Keratinocyte (primary cell): ENCODE results near the gene C19orf73. TPM values are rescaled to one million over a fixed set of nuclear protein-coding genes. Genes with fewer than 3 reads are reported as not detected.

Source experiments
- DNase-seq: peaks from one replicate; pipeline ENCODE4 v3.0.0-alpha.2; 2011; ENCODE audit warnings: low read depth, missing footprints, low spot score
- FAIRE-seq: peaks from 2 replicates; lab custom pipeline; 2011; peaks lifted over from hg19 to GRCh38; lab: Jason Lieb, UNC
- H2AFZ ChIP-seq: 2 replicates; pipeline ENCODE4 v1.6.0; 2012; ENCODE audit warnings: low read length, control low read depth, inconsistent platforms; ENCODE audit not compliant: control insufficient read depth
- H3K27ac ChIP-seq: 2 replicates; pipeline ENCODE4 v1.5.1; 2011; ENCODE audit warnings: low read length; ENCODE audit not compliant: control insufficient read depth, insufficient read depth
- H3K27me3 ChIP-seq: 3 replicates; pipeline ENCODE4 v1.6.0; 2011; ENCODE audit warnings: low read length; ENCODE audit not compliant: control insufficient read depth, insufficient read depth; ENCODE audit errors: extremely low read depth
- H3K36me3 ChIP-seq, 2 experiments: 2 replicates in 1 of 2; 3 replicates in 1 of 2; pipeline ENCODE4 v1.5.1; 2011; ENCODE audit warnings: low read length in 2 of 2, mild to moderate bottlenecking in 1 of 2; ENCODE audit not compliant: control insufficient read depth in 2 of 2, insufficient read depth in 2 of 2; ENCODE audit errors: extremely low read depth in 1 of 2
- H3K4me1 ChIP-seq: 3 replicates; pipeline ENCODE4 v1.5.1; 2011; ENCODE audit warnings: low read length; ENCODE audit not compliant: control insufficient read depth, insufficient read depth; ENCODE audit errors: extremely low read depth
- H3K4me2 ChIP-seq: 3 replicates; pipeline ENCODE4 v1.6.0; 2011; ENCODE audit warnings: low read depth, low read length; ENCODE audit not compliant: control insufficient read depth, insufficient read depth; ENCODE audit errors: extremely low read depth
- H3K4me3 ChIP-seq, 3 experiments: fragments of 200-600 bp in 1 of 3; sonication (generic) in 1 of 3; 2 replicates in 2 of 3; 3 replicates in 1 of 3; pipeline ENCODE4 v1.5.1; 2011 to 2016; ENCODE audit warnings: low read length in 3 of 3, mild to moderate bottlenecking in 3 of 3, control low read depth in 2 of 3, inconsistent platforms in 1 of 3, low read depth in 1 of 3, mixed read lengths in 1 of 3, mixed run types in 1 of 3, moderate library complexity in 1 of 3; ENCODE audit not compliant: control insufficient read depth in 2 of 3, insufficient read depth in 2 of 3; ENCODE audit errors: extremely low read depth in 1 of 3
- H3K79me2 ChIP-seq: 2 replicates; pipeline ENCODE4 v1.6.0; 2012; ENCODE audit warnings: low read length; ENCODE audit not compliant: control insufficient read depth, insufficient read depth
- H3K9ac ChIP-seq: 3 replicates; pipeline ENCODE4 v1.6.0; 2011; ENCODE audit warnings: low read length; ENCODE audit not compliant: control insufficient read depth, insufficient read depth; ENCODE audit errors: extremely low read depth
- H3K9me1 ChIP-seq: 3 replicates; pipeline ENCODE4 v1.6.0; 2011; ENCODE audit warnings: low read length; ENCODE audit not compliant: control insufficient read depth, insufficient read depth; ENCODE audit errors: extremely low read depth
- H3K9me3 ChIP-seq: 2 replicates; pipeline ENCODE4 v1.5.1; 2012; ENCODE audit warnings: low read depth, low read length; ENCODE audit not compliant: control insufficient read depth
- H4K20me1 ChIP-seq: 3 replicates; pipeline ENCODE4 v1.6.0; 2011; ENCODE audit warnings: low read length; ENCODE audit not compliant: control insufficient read depth, insufficient read depth; ENCODE audit errors: extremely low read depth
- EZH2 ChIP-seq: IDR thresholded peaks from one replicate; pipeline ENCODE4 v1.6.1; 2012; ENCODE audit warnings: inconsistent platforms, mild to moderate bottlenecking, low read length, moderate library complexity
- dilution Hi-C: fragments of 300-500 bp; cut with MboI; formaldehyde crosslinking; loops from one replicate; pipeline ENCODE4 v1.7.0; 2020; ENCODE audit warnings: low sequenced_read_pairs; ENCODE audit not compliant: extremely low pct_ligation_motif_present
- polyA plus RNA-seq, 5 experiments: library from polyadenylated mRNA; depleted of rRNA in 3 of 5; stranded (reverse) in 3 of 5; stranded (forward) in 1 of 5; unstranded in 1 of 5; fragments of >200 nt; gene quantifications; 1 replicate in 1 of 5; 2 replicates in 3 of 5; 3 replicates in 1 of 5; pipeline versions ENCODE4 v1.2.1 to v1.2.3, GENCODE V29; 2011 to 2012; ENCODE audit warnings: missing spikeins in 2 of 5, low read depth in 1 of 5, low replicate concordance in 1 of 5
- TF ChIP-seq, protein P1 (sequence below), 3 experiments: IDR thresholded peaks in 1 of 3; conservative IDR thresholded peaks in 1 of 3; optimal IDR thresholded peaks in 1 of 3; 2 replicates in 2 of 3; 3 replicates in 1 of 3; pipeline versions ENCODE3 to v1.5.1; 2011; ENCODE audit warnings: low read length in 3 of 3, mild to moderate bottlenecking in 3 of 3, moderate library complexity in 2 of 3, control low read depth in 1 of 3, inconsistent platforms in 1 of 3; ENCODE audit not compliant: insufficient read depth in 2 of 3; ENCODE audit errors: extremely low read depth in 1 of 3

C19orf73 gene
- polyA plus RNA-seq, 1 donor (not counting 4 experiments of a cell fraction or from before 2014, with no cell fraction given) = 0.71 TPM

DNA sequence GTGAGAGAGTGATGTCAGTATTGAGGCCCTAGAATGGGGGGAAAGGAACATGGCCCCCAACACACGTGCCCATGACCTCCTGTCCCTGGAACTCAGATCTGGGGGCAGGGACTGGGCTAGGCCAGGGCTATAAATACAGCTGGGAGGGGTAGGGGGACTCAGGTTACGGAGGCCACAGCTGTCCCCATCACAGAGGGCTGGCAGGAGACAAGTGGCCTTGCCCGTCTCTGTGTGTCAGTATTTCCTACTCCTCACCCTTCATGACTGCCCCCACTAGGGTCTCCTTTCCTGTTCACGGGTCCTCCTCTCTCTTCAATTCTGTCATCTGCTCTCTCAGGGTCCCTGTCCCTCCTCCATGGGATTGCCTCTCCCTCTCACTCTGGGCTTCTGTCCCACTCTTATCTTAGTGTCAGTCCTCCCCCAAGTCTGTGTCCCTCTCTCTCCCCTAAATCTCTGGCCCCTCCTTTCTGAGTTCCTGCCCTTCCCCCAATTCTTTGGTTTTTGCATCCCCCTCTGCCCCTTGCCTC lies 36.9 kb upstream of the C19orf73 start:
- Histone ChIP-seq H3K4me3 (no peak overlapping the region), H3K9ac (no peak overlapping the region), H2AFZ (no peak overlapping the region), H3K9me3 (no peaks in the 10 kb centered on the region), H3K79me2 (peaks cover 7% of the 10 kb centered on the region), H3K4me2 (no peak overlapping the region), H4K20me1 (no peaks in the 10 kb centered on the region), H3K4me1 (peaks cover 12% of the 10 kb centered on the region), H3K27me3 (no peaks in the 10 kb centered on the region), H3K36me3 (peaks cover 4 to 5% of the 10 kb centered on the region in 2 experiments), H3K27ac (no peak overlapping the region), H3K9me1 (no peaks in the 10 kb centered on the region)
- TF ChIP-seq, protein P1, sequence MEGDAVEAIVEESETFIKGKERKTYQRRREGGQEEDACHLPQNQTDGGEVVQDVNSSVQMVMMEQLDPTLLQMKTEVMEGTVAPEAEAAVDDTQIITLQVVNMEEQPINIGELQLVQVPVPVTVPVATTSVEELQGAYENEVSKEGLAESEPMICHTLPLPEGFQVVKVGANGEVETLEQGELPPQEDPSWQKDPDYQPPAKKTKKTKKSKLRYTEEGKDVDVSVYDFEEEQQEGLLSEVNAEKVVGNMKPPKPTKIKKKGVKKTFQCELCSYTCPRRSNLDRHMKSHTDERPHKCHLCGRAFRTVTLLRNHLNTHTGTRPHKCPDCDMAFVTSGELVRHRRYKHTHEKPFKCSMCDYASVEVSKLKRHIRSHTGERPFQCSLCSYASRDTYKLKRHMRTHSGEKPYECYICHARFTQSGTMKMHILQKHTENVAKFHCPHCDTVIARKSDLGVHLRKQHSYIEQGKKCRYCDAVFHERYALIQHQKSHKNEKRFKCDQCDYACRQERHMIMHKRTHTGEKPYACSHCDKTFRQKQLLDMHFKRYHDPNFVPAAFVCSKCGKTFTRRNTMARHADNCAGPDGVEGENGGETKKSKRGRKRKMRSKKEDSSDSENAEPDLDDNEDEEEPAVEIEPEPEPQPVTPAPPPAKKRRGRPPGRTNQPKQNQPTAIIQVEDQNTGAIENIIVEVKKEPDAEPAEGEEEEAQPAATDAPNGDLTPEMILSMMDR (optimal IDR thresholded peaks at IDR 0.05 in 1 of 3, IDR thresholded peaks at IDR 0.05 in 1 of 3, conservative IDR thresholded peaks at IDR 0.05 in 1 of 3; ENCODE audit: extremely low read depth in 1 of 3, insufficient read depth in 2 of 3, low read length in 3 of 3) = no peak
- TF ChIP-seq EZH2 = no peak
- dilution Hi-C loops = no loop called here
- DNase-seq = no peak
- FAIRE-seq = no peak

DNA sequence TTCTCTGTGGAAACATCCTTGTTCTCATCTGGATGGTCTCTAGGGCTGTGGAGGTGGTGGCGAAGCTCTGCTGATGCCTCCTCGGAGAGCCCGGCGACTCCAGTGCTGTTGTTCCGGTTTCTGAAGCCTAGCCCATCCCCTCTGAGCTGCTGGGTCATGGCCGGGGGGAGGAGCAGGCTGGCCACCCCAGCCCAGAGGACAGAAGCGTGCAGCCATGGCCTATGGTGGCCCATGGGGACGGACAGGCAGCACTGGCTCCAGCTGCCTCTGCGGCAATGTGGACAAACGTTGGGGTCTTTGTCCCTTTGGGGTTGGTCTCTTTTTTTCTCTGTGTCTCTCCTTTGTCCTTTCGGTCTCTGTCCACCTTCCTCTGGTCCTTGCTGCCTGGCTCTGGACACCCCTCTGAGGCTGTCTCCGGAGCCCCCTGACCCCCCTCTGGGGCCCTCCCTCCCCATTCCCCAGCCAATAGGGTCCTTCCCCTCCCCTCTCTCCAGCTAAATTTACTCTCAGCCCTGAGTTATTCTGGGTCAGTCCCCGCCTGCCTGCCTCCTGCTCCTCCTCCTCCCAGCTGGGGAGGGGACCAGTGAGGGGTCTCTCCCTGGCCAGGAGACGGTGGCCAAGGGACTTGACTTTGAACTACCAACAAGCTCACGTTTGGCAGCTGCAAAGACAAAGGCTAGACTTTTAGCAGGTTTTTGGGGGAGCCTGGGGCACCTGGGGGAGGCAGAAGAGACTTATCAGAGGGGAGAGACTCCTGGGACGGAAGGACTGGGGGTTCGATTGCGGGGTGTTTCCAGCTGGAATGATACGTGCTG lies 36.3 kb upstream of the C19orf73 start, which contains the start of gene HRC:
HRC (minus strand) TSS at position 392 of the 815 bp plus-strand sequence; CDS start at position 233, 159 bp downstream.
- Histone ChIP-seq H3K9ac (no peak within 1 kb of the TSS), H3K36me3 (peaks cover 3 to 4% of the 10 kb centered on the region in 2 experiments), H4K20me1 (no peaks in the 10 kb centered on the region), H2AFZ (no peak within 1 kb of the TSS), H3K4me1 (peaks cover 17% of the 10 kb centered on the region), H3K4me3 (no peak within 1 kb of the TSS), H3K4me2 (no peak within 1 kb of the TSS), H3K9me1 (no peaks in the 10 kb centered on the region), H3K27ac (no peak within 1 kb of the TSS), H3K27me3 (no peaks in the 10 kb centered on the region), H3K79me2 (peaks cover 7% of the 10 kb centered on the region), H3K9me3 (no peaks in the 10 kb centered on the region)
- TF ChIP-seq, protein P1 (optimal IDR thresholded peaks at IDR 0.05 in 1 of 3, IDR thresholded peaks at IDR 0.05 in 1 of 3, conservative IDR thresholded peaks at IDR 0.05 in 1 of 3; ENCODE audit: extremely low read depth in 1 of 3, insufficient read depth in 2 of 3, low read length in 3 of 3) = no peak
- no peak for TF ChIP-seq EZH2
- dilution Hi-C loops = no loop called here
- FAIRE-seq (no peak), DNase-seq (no peak)
